Measurements from ENCODE around the gene ANGPT4. TPM values are rescaled to one million over a fixed set of nuclear protein-coding genes. Genes with fewer than 3 reads are reported as not detected.

The ANGPT4 gene
- total RNA-seq, 1 donor from 2014 or later = 0.22 TPM

GRCh38 chr20:826695-827323 lies 89.3 kb downstream of the ANGPT4 start:
- peaks cover 14% of the 10 kb centered on the region for H3K9me3 Mint-ChIP-seq (ENCODE audit: unreplicated experiment)
- H3K4me3 Mint-ChIP-seq (ENCODE audit: unreplicated experiment) = no peak overlapping the region
- peaks cover 10% of the 10 kb centered on the region for H3K36me3 Mint-ChIP-seq (ENCODE audit: unreplicated experiment)
- H3K4me1 Mint-ChIP-seq (ENCODE audit: low read depth, unreplicated experiment) = peaks cover 33% of the 10 kb centered on the region
- peak overlapping the region; percentile 76 for H3K27ac Mint-ChIP-seq (ENCODE audit: unreplicated experiment)
- peaks cover 14% of the 10 kb centered on the region for H3K27me3 Mint-ChIP-seq (ENCODE audit: unreplicated experiment)
- no peak for DNase-seq
- TF ChIP-seq, protein P1, sequence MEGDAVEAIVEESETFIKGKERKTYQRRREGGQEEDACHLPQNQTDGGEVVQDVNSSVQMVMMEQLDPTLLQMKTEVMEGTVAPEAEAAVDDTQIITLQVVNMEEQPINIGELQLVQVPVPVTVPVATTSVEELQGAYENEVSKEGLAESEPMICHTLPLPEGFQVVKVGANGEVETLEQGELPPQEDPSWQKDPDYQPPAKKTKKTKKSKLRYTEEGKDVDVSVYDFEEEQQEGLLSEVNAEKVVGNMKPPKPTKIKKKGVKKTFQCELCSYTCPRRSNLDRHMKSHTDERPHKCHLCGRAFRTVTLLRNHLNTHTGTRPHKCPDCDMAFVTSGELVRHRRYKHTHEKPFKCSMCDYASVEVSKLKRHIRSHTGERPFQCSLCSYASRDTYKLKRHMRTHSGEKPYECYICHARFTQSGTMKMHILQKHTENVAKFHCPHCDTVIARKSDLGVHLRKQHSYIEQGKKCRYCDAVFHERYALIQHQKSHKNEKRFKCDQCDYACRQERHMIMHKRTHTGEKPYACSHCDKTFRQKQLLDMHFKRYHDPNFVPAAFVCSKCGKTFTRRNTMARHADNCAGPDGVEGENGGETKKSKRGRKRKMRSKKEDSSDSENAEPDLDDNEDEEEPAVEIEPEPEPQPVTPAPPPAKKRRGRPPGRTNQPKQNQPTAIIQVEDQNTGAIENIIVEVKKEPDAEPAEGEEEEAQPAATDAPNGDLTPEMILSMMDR (IDR thresholded peaks at IDR 0.05; ENCODE audit: partially characterized antibody, unreplicated experiment) = no peak

DNA sequence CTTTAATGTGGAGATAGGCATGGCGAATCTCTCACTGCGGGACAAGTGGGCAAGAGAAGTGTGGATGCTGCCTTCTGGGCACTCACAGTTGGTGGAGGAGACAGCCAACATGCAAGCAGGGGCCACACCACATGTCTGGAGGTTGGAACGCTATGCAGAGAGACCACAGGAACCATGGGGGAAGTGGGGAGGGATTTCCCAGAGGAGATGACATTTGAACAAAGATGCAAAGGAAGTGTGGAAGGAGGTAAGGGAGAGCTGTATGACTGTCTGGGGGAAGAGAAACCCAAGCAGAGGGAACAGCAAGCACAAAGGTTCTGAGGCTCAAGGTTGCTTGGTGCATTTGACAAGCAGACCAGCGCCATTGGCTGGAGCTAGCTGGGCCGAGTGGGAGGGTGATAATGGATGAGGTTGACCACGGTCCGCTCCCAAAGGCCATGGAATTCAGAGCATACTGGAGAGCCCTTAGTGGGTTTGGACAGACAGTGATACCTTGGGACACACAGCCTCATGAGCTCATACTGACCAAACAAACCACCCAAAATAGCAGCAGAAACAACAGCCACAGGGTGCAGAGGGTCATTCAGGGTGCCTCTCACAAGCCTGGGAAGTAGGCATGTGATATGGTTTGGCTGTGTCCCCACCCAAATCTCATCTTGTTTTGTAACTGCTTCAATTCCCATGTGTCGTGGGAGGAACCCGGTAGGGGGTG lies 90.3 kb downstream of the ANGPT4 start:
- Mint-ChIP-seq H3K4me3 (ENCODE audit: unreplicated experiment) (no peak overlapping the region), H3K36me3 (ENCODE audit: unreplicated experiment) (peaks cover 10% of the 10 kb centered on the region), H3K27ac (ENCODE audit: unreplicated experiment) (peak overlapping the region; percentile 69), H3K4me1 (ENCODE audit: low read depth, unreplicated experiment) (peaks cover 41% of the 10 kb centered on the region), H3K9me3 (ENCODE audit: unreplicated experiment) (peaks cover 14% of the 10 kb centered on the region), H3K27me3 (ENCODE audit: unreplicated experiment) (peaks cover 15% of the 10 kb centered on the region)
- no peak for DNase-seq
- TF ChIP-seq, protein P1 (IDR thresholded peaks at IDR 0.05; ENCODE audit: partially characterized antibody, unreplicated experiment) = no peak

DNA sequence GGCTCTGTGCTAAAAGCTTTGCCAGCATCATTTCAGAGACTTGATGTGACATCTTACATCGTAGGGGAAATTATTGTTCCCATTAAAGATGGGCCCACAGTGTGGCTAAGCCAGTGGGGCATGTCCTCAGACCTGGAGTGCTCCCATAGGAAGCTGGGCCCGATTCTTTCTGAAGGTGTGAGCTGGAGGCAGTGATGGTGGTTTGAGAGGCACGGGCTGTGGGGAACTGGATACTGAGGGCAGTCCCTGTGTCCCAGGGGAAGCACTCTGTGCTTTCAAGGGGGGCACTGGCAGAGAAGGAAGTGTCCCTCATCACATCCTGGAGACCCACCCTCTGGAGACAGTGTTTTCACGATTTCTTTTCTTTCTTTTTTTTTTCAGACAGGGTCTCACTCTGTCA lies 91.2 kb downstream of the ANGPT4 start:
- Mint-ChIP-seq H3K4me3 (ENCODE audit: unreplicated experiment) (no peak overlapping the region), H3K36me3 (ENCODE audit: unreplicated experiment) (peaks cover 10% of the 10 kb centered on the region), H3K9me3 (ENCODE audit: unreplicated experiment) (peaks cover 16% of the 10 kb centered on the region), H3K27me3 (ENCODE audit: unreplicated experiment) (peaks cover 19% of the 10 kb centered on the region), H3K27ac (ENCODE audit: unreplicated experiment) (peak overlapping the region; percentile 38), H3K4me1 (ENCODE audit: low read depth, unreplicated experiment) (peaks cover 46% of the 10 kb centered on the region)
- TF ChIP-seq, protein P1 (IDR thresholded peaks at IDR 0.05; ENCODE audit: partially characterized antibody, unreplicated experiment) = no peak
- DNase-seq = no peak

DNA sequence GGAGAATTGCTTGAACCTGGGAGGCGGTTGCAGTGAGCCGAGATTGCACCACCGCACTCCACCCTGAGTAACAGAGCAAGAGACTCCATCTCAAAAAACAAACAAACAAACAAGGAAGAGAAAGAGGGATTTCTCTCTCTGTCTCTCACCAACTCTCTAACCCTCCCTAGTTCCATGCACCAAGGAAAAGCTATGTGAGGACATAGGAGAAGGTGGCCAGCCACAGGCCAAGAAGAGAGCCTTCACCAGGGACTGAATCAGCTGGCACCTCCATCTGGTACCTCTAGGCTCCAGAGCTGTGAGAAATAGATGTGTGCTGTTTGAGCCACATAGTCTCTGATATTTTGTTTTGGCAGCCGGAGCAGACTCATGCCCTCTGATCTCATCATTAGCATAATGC lies 91.6 kb downstream of the ANGPT4 start:
- H3K27me3 Mint-ChIP-seq (ENCODE audit: unreplicated experiment) = peaks cover 19% of the 10 kb centered on the region
- H3K9me3 Mint-ChIP-seq (ENCODE audit: unreplicated experiment) = peaks cover 16% of the 10 kb centered on the region
- peaks cover 10% of the 10 kb centered on the region for H3K36me3 Mint-ChIP-seq (ENCODE audit: unreplicated experiment)
- no peak overlapping the region for H3K4me3 Mint-ChIP-seq (ENCODE audit: unreplicated experiment)
- TF ChIP-seq, protein P1 (IDR thresholded peaks at IDR 0.05; ENCODE audit: partially characterized antibody, unreplicated experiment) = no peak
- DNase-seq = no peak
- H3K27ac Mint-ChIP-seq (ENCODE audit: unreplicated experiment) = peak overlapping the region; percentile 38
- peaks cover 46% of the 10 kb centered on the region for H3K4me1 Mint-ChIP-seq (ENCODE audit: low read depth, unreplicated experiment)

- H3K4me3 Mint-ChIP-seq (ENCODE audit: unreplicated experiment) = peak overlapping the region; percentile 43
- no peak for DNase-seq
- TF ChIP-seq, protein P1 (IDR thresholded peaks at IDR 0.05; ENCODE audit: partially characterized antibody, unreplicated experiment) = no peak
- H3K27ac Mint-ChIP-seq (ENCODE audit: unreplicated experiment) = peak overlapping the region; percentile 98
- peaks cover 42% of the 10 kb centered on the region for H3K4me1 Mint-ChIP-seq (ENCODE audit: low read depth, unreplicated experiment)
- H3K27me3 Mint-ChIP-seq (ENCODE audit: unreplicated experiment) = peaks cover 17% of the 10 kb centered on the region
- peaks cover 10% of the 10 kb centered on the region for H3K36me3 Mint-ChIP-seq (ENCODE audit: unreplicated experiment)
- H3K9me3 Mint-ChIP-seq (ENCODE audit: unreplicated experiment) = peaks cover 16% of the 10 kb centered on the region
Measured at GRCh38 chr20:823574-823902, 92.6 kb downstream of the ANGPT4 start.

Data from glutamatergic neuron (in vitro differentiated cells).